Activated CD4-positive, alpha-beta memory T cell treated with anti-CD3 and anti-CD28 coated beads, Interleukin-2, amount 10 ng/mL, durations not matched to agents 7 days and 5 days (primary cell): ENCODE results near the gene PTPRN. TPM values are rescaled to one million over a fixed set of nuclear protein-coding genes. Genes with fewer than 3 reads are reported as not detected.
"Not testable (repeated sequence)": the region's sequence is repeated elsewhere in the genome, so short reads cannot be mapped to it uniquely, and the experiment has no call there.

Experiments used
- CTCF ChIA-PET: fragments of 350-600 bp; sonication (Branson Sonifier 250); formaldehyde crosslinking; loops from one replicate; lab custom pipeline; 2021; ENCODE audit warnings: antibody characterized with exemption, inconsistent platforms; lab: Charles Lee
- POLR2A ChIA-PET: fragments of 350-600 bp; sonication (Branson Sonifier 250); formaldehyde crosslinking; loops from one replicate; lab custom pipeline; 2021; ENCODE audit warnings: antibody characterized with exemption; lab: Charles Lee
- DNase-seq: peaks from one replicate; pipeline ENCODE4 v3.0.0-alpha.2; 2020
- H3K27ac Mint-ChIP-seq: one replicate; pipeline ENCODE4 v1.8.0; 2021; ENCODE audit warnings: mild to moderate bottlenecking, mixed read lengths
- H3K27me3 Mint-ChIP-seq: one replicate; pipeline ENCODE4 v1.8.0; 2021; ENCODE audit warnings: mixed read lengths
- H3K36me3 Mint-ChIP-seq: one replicate; pipeline ENCODE4 v1.8.0; 2021; ENCODE audit warnings: low read depth, mixed read lengths
- H3K4me1 Mint-ChIP-seq: one replicate; pipeline ENCODE4 v1.8.0; 2021; ENCODE audit warnings: mixed read lengths
- H3K4me3 Mint-ChIP-seq: one replicate; pipeline ENCODE4 v1.8.0; 2021; ENCODE audit warnings: mild to moderate bottlenecking, mixed read lengths
- H3K9me3 Mint-ChIP-seq: one replicate; pipeline ENCODE4 v1.8.0; 2021; ENCODE audit warnings: mixed read lengths
- total RNA-seq, 2 experiments: library from RNA; stranded (reverse); gene quantifications; one replicate each; pipeline ENCODE4 v1.2.3, GENCODE V29; 2021

Gene PTPRN
- total RNA-seq, 2 experiments from 2014 or later: 0.28 to 0.33 TPM

DNA sequence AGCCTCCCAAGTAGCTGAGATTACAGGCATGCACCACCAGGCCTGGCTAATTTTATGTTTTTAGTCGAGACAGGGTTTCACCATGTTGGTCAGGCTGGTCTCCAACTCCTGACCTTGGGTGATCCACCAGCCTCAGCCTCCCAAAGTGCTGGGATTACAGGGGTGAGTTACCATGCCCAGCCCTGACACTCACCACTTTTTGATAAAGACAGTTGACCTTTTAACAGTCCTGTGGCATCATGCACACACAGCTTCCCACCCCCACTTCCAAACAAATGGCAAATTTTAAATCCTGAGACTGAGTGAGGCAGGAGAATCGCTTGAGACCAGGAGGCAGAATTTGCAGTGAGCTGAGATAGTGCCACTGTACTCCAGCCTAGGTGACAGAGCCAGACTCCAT is 36.2 kb downstream of the PTPRN start:
- H3K4me3 Mint-ChIP-seq: no peak overlapping the region
- ChIA-PET CTCF (no interaction called here), POLR2A (interaction anchor here (3.2 kb wide), 1 partner anchor 19 kb away, joined by 13 read pairs; the partner anchor contains the start of genes TUBA4A and TUBA4B)
- no peaks in the 10 kb centered on the region for H3K9me3 Mint-ChIP-seq
- peaks cover 9% of the 10 kb centered on the region for H3K4me1 Mint-ChIP-seq
- H3K27me3 Mint-ChIP-seq: peaks cover 14% of the 10 kb centered on the region
- no peak overlapping the region for H3K27ac Mint-ChIP-seq
- DNase-seq: no peak
- H3K36me3 Mint-ChIP-seq: no peaks in the 10 kb centered on the region

DNA sequence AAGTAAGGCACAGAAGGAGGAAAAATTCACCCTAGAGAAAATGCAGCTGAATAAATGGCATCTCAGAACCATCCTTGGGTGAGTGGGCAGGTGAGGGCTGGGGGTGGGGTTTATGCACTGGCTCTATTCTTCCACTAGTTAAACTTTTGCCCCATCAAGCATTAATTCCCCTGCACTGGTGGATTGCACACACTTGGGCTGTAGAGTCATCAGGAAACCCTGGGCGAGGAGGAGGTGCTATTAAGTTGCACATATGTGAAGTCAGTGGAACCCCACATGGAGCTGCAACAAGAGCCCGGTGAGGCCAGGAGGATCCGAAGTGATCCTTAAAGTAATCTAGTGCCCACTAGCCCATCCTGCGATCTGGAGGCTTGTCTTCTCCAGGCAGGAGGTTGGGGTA is 36.8 kb downstream of the PTPRN start:
- Mint-ChIP-seq H3K4me1 (peaks cover 2% of the 10 kb centered on the region), H3K27ac (no peak overlapping the region), H3K4me3 (no peak overlapping the region), H3K9me3 (no peaks in the 10 kb centered on the region), H3K36me3 (no peaks in the 10 kb centered on the region), H3K27me3 (peaks cover 14% of the 10 kb centered on the region)
- ChIA-PET CTCF (interaction anchor here (0.7 kb wide), 1 partner anchor 243 kb away, joined by 3 read pairs; no protein-coding TSS in a partner anchor), POLR2A (interaction anchor here (3.2 kb wide), 1 partner anchor 18 kb away, joined by 13 read pairs; the partner anchor contains the start of genes TUBA4A and TUBA4B)
- DNase-seq: no peak

DNA sequence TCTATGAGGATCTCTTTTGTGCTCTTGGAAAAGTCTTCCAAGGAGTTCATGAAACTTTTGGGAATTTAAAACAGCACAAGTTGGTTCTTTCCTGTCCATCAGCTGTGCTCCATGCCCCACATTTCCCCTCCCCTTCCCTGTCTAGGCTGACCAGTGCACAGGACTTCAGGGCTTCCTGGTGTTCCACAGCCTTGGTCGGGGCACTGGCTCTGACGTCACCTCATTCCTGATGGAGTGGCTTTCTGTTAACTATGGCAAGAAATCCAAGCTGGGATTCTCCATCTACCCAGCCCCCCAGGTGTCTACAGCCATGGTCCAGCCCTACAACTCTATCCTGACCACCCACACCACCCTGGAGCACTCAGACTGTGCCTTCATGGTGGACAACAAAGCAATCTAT is 38.2 kb downstream of the PTPRN start:
- Mint-ChIP-seq H3K4me1 (no peaks in the 10 kb centered on the region), H3K9me3 (no peaks in the 10 kb centered on the region), H3K27me3 (peaks cover 14% of the 10 kb centered on the region), H3K36me3 (no peaks in the 10 kb centered on the region), H3K4me3 (no peak overlapping the region), H3K27ac (no peak overlapping the region)
- CTCF ChIA-PET: interaction anchor here (1.5 kb wide), 1 partner anchor 24 kb away, joined by 4 read pairs; no protein-coding TSS in a partner anchor
- POLR2A ChIA-PET: interaction anchor here (3.2 kb wide), 1 partner anchor 17 kb away, joined by 13 read pairs; the partner anchor contains the start of genes TUBA4A and TUBA4B
- DNase-seq: no peak

- Mint-ChIP-seq H3K27ac (no peak overlapping the region), H3K4me1 (no peaks in the 10 kb centered on the region), H3K36me3 (no peaks in the 10 kb centered on the region), H3K9me3 (no peaks in the 10 kb centered on the region), H3K4me3 (no peak overlapping the region), H3K27me3 (peaks cover 14% of the 10 kb centered on the region)
- POLR2A ChIA-PET: interaction anchor here (3.2 kb wide), 1 partner anchor 16 kb away, joined by 13 read pairs; the partner anchor contains the start of genes TUBA4A and TUBA4B
- no peak for DNase-seq
- CTCF ChIA-PET: interaction anchor here (1.1 to 1.5 kb wide), 2 partner anchors 9 to 25 kb away, joined by 3 to 4 read pairs; partner anchors contain the start of gene DNAJB2
Measured at GRCh38 chr2:219270055-219270372, 39.2 kb downstream of the PTPRN start.

DNA sequence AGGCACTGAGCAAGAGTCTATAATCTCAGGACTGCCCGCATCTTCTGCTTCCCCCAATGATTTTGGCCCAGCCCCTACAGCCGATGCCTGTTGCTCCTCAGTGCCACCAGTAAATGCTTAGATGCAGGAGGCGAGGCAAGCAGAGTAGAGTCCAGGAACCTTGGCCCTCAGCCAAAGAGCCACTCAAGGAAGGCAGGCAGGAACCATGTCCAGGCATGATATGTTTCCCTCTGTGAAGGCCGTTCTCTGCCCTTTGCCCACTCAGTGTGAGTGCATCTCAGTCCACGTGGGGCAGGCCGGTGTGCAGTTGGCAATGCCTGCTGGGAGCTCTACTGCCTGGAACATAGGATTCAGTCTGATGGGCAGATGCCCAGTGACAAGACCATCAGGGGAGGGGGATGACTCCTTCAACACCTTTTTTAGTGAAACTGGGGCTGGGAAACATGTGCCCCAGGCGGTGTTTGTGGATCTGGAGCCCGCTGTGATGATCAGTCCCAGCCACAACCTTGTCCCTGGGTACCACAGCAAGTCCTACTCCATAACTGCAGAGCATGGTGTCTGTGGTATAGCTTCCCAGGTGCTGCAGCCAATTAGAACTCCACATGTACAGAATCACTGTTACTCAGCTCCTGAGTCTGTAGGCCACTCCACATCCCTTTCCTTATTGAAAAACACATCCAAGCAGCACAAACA is 39.7 kb downstream of the PTPRN start:
- ChIA-PET CTCF (interaction anchor here (1.1 kb wide), 1 partner anchor 9 kb away, joined by 3 read pairs; the partner anchor contains the start of gene DNAJB2), POLR2A (interaction anchor here (3.2 kb wide), 1 partner anchor 15 kb away, joined by 13 read pairs; the partner anchor contains the start of genes TUBA4A and TUBA4B)
- no peak overlapping the region for H3K27ac Mint-ChIP-seq
- peaks cover 12% of the 10 kb centered on the region for H3K27me3 Mint-ChIP-seq
- DNase-seq: no peak
- H3K9me3 Mint-ChIP-seq: no peaks in the 10 kb centered on the region
- H3K36me3 Mint-ChIP-seq: no peaks in the 10 kb centered on the region
- H3K4me1 Mint-ChIP-seq: no peaks in the 10 kb centered on the region
- no peak overlapping the region for H3K4me3 Mint-ChIP-seq

GRCh38 chr2:219268294-219268693 is 40.9 kb downstream of the PTPRN start:
- Mint-ChIP-seq H3K36me3 (no peaks in the 10 kb centered on the region), H3K27me3 (peaks cover 7% of the 10 kb centered on the region), H3K4me1 (no peaks in the 10 kb centered on the region), H3K4me3 (no peak overlapping the region), H3K9me3 (no peaks in the 10 kb centered on the region), H3K27ac (no peak overlapping the region)
- no peak for DNase-seq
- POLR2A ChIA-PET: interaction anchor here (0.7 kb wide), 1 partner anchor 11 kb away, joined by 3 read pairs; the partner anchor contains the start of gene DNAJB2
- CTCF ChIA-PET: interaction anchor here (1.3 kb wide), 1 partner anchor 27 kb away, joined by 3 read pairs; no protein-coding TSS in a partner anchor

GRCh38 chr2:219266886-219267285 is 42.3 kb downstream of the PTPRN start:
- Mint-ChIP-seq H3K9me3 (no peaks in the 10 kb centered on the region), H3K36me3 (no peaks in the 10 kb centered on the region), H3K27ac (no peak overlapping the region), H3K4me1 (no peaks in the 10 kb centered on the region), H3K4me3 (no peak overlapping the region), H3K27me3 (peaks cover 6% of the 10 kb centered on the region)
- ChIA-PET CTCF (interaction anchor here (1.3 kb wide), 1 partner anchor 28 kb away, joined by 3 read pairs; no protein-coding TSS in a partner anchor), POLR2A (interaction anchor here (2.7 kb wide), 1 partner anchor 13 kb away, joined by 11 read pairs; the partner anchor contains the start of genes TUBA4A and TUBA4B)
- DNase-seq: no peak

- Mint-ChIP-seq H3K9me3 (no peaks in the 10 kb centered on the region), H3K27ac (no peak overlapping the region), H3K4me3 (no peak overlapping the region), H3K27me3 (peaks cover 9% of the 10 kb centered on the region), H3K4me1 (no peaks in the 10 kb centered on the region), H3K36me3 (no peaks in the 10 kb centered on the region)
- DNase-seq: no peak
- ChIA-PET CTCF (interaction anchor here (1.8 to 2.5 kb wide), 2 partner anchors 13 to 29 kb away, joined by 4 to 12 read pairs; partner anchors contain the start of gene TUBA4B), POLR2A (interaction anchor here (2.7 kb wide), 1 partner anchor 12 kb away, joined by 11 read pairs; the partner anchor contains the start of genes TUBA4A and TUBA4B)
Measured at GRCh38 chr2:219266232-219266631, 43.0 kb downstream of the PTPRN start.

DNA sequence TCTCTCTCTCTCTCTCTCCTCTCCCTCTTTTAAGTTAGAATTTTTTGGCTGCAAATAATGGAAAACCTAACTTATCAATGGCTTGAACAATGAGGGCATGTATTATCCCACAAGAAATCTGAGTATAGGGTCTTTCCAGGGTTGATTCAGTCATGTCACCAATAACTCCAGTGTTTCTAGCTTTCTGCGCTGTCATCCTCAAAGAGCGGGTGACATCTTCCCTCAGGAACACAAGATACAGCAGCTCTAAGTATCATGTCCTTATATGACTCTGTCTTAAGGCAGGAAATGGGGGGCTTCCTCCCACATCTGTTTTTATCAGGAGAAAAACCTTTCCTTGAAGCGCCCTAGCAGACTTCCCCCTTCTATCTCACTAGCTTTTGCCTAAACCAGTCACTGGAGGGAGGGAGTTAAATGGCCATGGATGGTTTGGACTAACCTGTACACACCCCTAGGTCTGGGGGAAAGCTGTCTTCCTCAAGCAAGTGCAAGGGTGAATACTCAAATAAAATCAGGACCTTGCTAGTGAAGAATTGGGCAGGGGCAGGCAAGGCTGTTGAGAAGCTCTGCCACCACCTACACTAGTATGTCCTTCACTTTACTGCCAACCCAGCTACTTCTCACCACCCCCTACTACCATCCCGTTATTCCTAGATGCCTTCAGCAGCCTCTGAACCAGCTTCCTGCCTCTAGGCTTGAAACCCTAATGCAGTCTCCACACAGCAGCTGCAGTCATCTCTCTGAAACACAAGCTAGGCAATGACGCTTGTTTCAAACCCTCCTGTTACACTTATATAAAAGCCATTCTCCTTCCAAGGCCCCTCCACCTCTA is 48.0 kb downstream of the PTPRN start:
- ChIA-PET CTCF (interaction anchor here (0.8 to 3.8 kb wide), 5 partner anchors 9 to 56 kb away, joined by 3 to 18 read pairs (median 6); partner anchors contain the start of genes DNAJB2 and TUBA4B), POLR2A (interaction anchor here (1.2 to 1.6 kb wide), 2 partner anchors 7 to 9 kb away, joined by 4 to 9 read pairs; partner anchors contain the start of genes TUBA4A and TUBA4B)
- Mint-ChIP-seq H3K4me3 (no peak overlapping the region), H3K27ac (no peak overlapping the region), H3K4me1 (no peaks in the 10 kb centered on the region), H3K9me3 (no peaks in the 10 kb centered on the region), H3K36me3 (no peaks in the 10 kb centered on the region), H3K27me3 (peaks cover 23% of the 10 kb centered on the region)
- no peak for DNase-seq

DNA sequence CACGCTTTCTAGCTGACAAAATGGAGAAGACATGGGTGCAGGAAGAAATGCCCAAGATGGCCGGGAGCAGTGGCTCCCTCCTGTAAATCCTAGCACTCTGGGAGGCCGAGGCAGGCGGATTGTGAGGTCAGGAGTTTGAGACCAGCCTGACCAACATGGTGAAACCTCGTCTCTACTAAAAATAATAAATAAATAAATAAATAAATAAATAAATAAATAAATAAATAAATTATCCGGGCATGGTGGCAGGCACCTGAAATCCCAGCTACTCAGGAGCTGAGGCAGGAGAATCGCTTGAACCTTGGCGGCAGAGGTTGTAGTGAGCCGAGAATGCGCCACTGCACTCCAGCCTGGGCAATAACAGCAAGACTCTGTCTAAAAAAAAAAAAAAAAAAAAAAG is 50.3 kb downstream of the PTPRN start:
- not testable (repeated sequence) for H3K36me3 Mint-ChIP-seq, H3K4me3 Mint-ChIP-seq, H3K9me3 Mint-ChIP-seq, H3K27ac Mint-ChIP-seq, DNase-seq
- peaks cover 11% of the 10 kb centered on the region for H3K4me1 Mint-ChIP-seq
- ChIA-PET CTCF (interaction anchor here (0.7 to 2.9 kb wide), 3 partner anchors 16 to 36 kb away, joined by 3 to 21 read pairs (median 13); partner anchors contain the start of gene DNAJB2), POLR2A (interaction anchor here (0.8 to 1.9 kb wide), 3 partner anchors 13 to 29 kb away, joined by 3 to 6 read pairs (median 3); partner anchors contain the start of genes ANKZF1, ATG9A and DNAJB2)
- H3K27me3 Mint-ChIP-seq: peaks cover 23% of the 10 kb centered on the region

DNA sequence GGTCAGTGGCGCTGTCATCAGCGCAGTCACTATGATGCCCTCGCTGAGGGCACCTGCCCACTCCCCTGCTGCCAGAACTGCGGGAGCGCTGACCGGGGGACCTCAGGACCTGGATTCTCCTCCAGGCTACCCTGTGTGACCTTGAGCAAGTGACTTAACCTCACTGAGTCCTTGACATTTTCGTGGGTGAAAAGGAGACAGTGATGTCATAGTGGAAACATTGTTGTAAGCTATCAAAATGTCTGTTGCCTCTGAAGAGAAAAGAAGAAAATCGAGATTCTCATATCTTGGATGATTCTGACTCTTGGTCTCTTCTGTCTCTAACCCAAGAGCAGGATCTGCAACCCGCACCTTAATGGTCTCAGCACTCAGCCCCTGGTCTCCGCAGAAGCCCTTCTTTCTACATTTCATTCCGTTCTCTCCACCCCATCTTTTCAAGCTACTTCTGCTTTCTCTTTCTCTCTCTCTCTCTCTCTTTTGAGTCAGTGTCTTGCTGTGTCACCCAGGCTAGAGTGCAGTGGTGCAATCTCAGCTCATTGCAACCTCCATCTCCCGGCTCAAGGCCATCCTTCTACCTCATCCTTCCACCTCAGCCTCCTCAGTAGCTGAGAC is 54.5 kb downstream of the PTPRN start:
- Mint-ChIP-seq H3K27ac (peak overlapping the region; percentile 81), H3K27me3 (peaks cover 6% of the 10 kb centered on the region), H3K9me3 (no peaks in the 10 kb centered on the region), H3K36me3 (peaks cover 37% of the 10 kb centered on the region), H3K4me3 (peak overlapping the region; percentile 100), H3K4me1 (peaks cover 40% of the 10 kb centered on the region)
- DNase-seq: peak; percentile 50
- ChIA-PET CTCF (interaction anchor here (0.6 to 9.7 kb wide), 13 partner anchors 9 to 197 kb away, joined by 3 to 120 read pairs (median 5); partner anchors contain the start of genes ANKZF1, ATG9A, CNPPD1 and DNAJB2), POLR2A (interaction anchor here (0.7 to 15.2 kb wide), 19 partner anchors 7 to 133 kb away, joined by 3 to 425 read pairs (median 13); partner anchors contain the start of genes ABCB6, ANKZF1, ATG9A and CNPPD1)
